PC-3 (cell line): Measurements from ENCODE around the gene SLC5A10. TPM values are rescaled to one million over a fixed set of nuclear protein-coding genes. Genes with fewer than 3 reads are reported as not detected.

Experiments used
- ATAC-seq: fragments of 200-7000 bp; cut with Tn5 transposase; 2 replicates; pipeline ENCODE4 v1.9.1; 2020; ENCODE audit warnings: mild to moderate bottlenecking, moderate library complexity
- BruUV-seq: library from RNA; stranded (reverse); fragments of 400-500 nt; replicated peaks from 2 replicates; lab custom pipeline; 2021; lab: Mats Ljungman, UMichigan
- CTCF ChIA-PET: fragments of 300-600 bp; sonication (Branson Sonifier 250); formaldehyde crosslinking; loops from one replicate; lab custom pipeline; 2022; ENCODE audit warnings: antibody characterized with exemption; lab: Charles Lee
- POLR2A ChIA-PET: fragments of 300-600 bp; sonication (Branson Sonifier 250); formaldehyde crosslinking; loops from one replicate; lab custom pipeline; 2022; ENCODE audit warnings: antibody characterized with exemption; ENCODE audit not compliant: unreplicated experiment; lab: Charles Lee
- DNase-seq: peaks from one replicate; pipeline ENCODE4 v3.0.0-alpha.2; 2015
- H2AFZ ChIP-seq: fragments of 300-600 bp; sonication (generic); 2 replicates; pipeline ENCODE4 v1.6.0; 2016; ENCODE audit warnings: antibody characterized with exemption, low read length
- H3F3A ChIP-seq: fragments of 300-600 bp; sonication (generic); one replicate; pipeline ENCODE4 v1.6.0; 2017; ENCODE audit warnings: antibody characterized with exemption, low read length, control low read depth, mild to moderate bottlenecking; ENCODE audit not compliant: unreplicated experiment
- H3K27ac ChIP-seq: fragments of 300-600 bp; sonication (generic); 2 replicates; pipeline ENCODE4 v1.5.1; 2016; ENCODE audit warnings: mild to moderate bottlenecking, low read length
- H3K27me3 ChIP-seq: fragments of 300-600 bp; sonication (generic); 2 replicates; pipeline ENCODE4 v1.6.1; 2016; ENCODE audit warnings: low read length, mixed read lengths
- H3K36me3 ChIP-seq: fragments of 300-600 bp; sonication (generic); 2 replicates; pipeline ENCODE4 v1.6.1; 2016; ENCODE audit warnings: low read depth, mixed run types, low read length, mixed read lengths
- H3K4me1 ChIP-seq: fragments of 300-600 bp; sonication (generic); 2 replicates; pipeline ENCODE4 v1.5.1; 2016; ENCODE audit warnings: low read length; ENCODE audit not compliant: insufficient read depth
- H3K4me2 ChIP-seq: fragments of 300-600 bp; sonication (generic); 2 replicates; pipeline ENCODE4 v1.6.0; 2016; ENCODE audit warnings: low read length
- H3K4me3 ChIP-seq: fragments of 300-600 bp; sonication (generic); 2 replicates; pipeline ENCODE4 v1.5.1; 2016; ENCODE audit warnings: mild to moderate bottlenecking, low read length, mixed read lengths
- H3K79me2 ChIP-seq: fragments of 300-600 bp; sonication (generic); 2 replicates; pipeline ENCODE4 v1.6.1; 2017; ENCODE audit warnings: low read length, mixed read lengths
- H3K9ac ChIP-seq: fragments of 300-600 bp; sonication (generic); 2 replicates; pipeline ENCODE4 v1.6.0; 2016; ENCODE audit warnings: mild to moderate bottlenecking, low read length
- H3K9me2 ChIP-seq: fragments of 300-600 bp; sonication (generic); replicated peaks from 2 replicates; pipeline ENCODE4 v1.6.1; 2016; ENCODE audit warnings: mixed run types, low read length, mixed read lengths
- H3K9me3 ChIP-seq: fragments of 300-600 bp; sonication (generic); 2 replicates; pipeline ENCODE4 v1.6.1; 2016; ENCODE audit warnings: low read length, mixed read lengths
- H4K20me1 ChIP-seq: fragments of 300-600 bp; sonication (generic); 2 replicates; pipeline ENCODE4 v1.6.1; 2016; ENCODE audit warnings: low read length, mixed read lengths
- CTCF ChIP-seq: fragments of 300-600 bp; sonication (generic); conservative IDR thresholded peaks from 2 replicates; pipeline ENCODE4 v1.5.1; 2017; ENCODE audit warnings: antibody characterized with exemption, low read depth, mild to moderate bottlenecking, low read length
- EZH2 ChIP-seq: fragments of 300-600 bp; sonication (generic); IDR thresholded peaks from one replicate; pipeline ENCODE4 v1.6.1; 2017; ENCODE audit warnings: antibody characterized with exemption, mild to moderate bottlenecking, low read length; ENCODE audit not compliant: unreplicated experiment
- EZH2phosphoT487 ChIP-seq: fragments of 300-600 bp; sonication (generic); IDR thresholded peaks from 2 replicates; pipeline ENCODE4 v1.6.1; 2018; ENCODE audit warnings: mild to moderate bottlenecking, antibody characterized with exemption, low read length, borderline replicate concordance
- intact Hi-C: fragments of 100-400 bp; cut with micrococcal nuclease; formaldehyde crosslinking; loops from 2 replicates; pipeline ENCODE4 v1.9.0; 2023
- total RNA-seq: library from RNA; depleted of rRNA; stranded (reverse); fragments of >200 nt; gene quantifications from 2 replicates; pipeline ENCODE4 v1.2.3, GENCODE V29; 2014

Gene SLC5A10
- total RNA-seq, 1 experiment from 2014 or later, result not detected

DNA sequence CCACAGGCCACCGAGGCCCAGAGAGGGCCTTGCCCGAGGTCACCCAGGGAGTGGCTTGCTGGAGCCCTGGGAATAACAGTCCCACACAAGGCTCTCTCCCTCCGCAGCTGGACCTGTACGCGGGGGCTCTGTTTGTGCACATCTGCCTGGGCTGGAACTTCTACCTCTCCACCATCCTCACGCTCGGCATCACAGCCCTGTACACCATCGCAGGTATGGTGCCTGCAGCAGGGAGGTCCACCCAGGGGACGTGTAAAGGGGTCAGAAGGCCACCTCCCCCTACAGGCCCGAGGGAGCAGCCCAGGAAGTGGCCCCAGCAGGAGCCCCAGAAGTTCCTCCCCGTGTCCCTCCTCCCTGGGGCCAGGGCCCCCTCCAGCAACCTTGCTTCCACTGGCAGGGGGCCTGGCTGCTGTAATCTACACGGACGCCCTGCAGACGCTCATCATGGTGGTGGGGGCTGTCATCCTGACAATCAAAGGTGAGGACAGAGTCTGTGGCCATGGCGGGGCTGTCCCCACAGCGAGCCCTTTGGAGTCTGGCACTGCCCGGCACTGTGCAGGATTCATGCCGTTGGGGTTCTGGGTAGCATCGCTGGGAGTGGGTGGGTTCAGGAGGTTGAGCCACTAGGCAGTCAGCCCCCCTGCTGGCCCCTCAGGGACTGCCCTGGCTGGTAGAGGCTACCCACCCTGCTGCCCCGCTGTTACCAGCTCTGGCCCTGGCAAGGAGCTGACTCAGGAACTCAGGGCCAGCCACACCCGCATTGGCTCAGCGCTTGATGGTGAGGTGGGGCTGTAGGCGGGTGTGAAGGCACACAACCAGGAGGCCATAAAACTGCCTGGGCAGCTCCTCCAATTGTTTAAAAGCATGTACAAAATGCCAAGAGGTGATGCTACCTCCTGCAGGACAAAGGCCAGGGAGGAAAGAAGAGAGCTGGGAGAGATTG, 17.3 kb downstream of the SLC5A10 start:
- TF ChIP-seq CTCF, result no peak
- TF ChIP-seq EZH2phosphoT487, result no peak
- no peak for TF ChIP-seq EZH2
- Histone ChIP-seq H3K9me2 (no peaks in the 10 kb centered on the region), H3K4me2 (peak overlapping the region; percentile 40), H3K79me2 (no peaks in the 10 kb centered on the region), H3K36me3 (no peaks in the 10 kb centered on the region), H2AFZ (peak overlapping the region; percentile 57; the same call in 1 of the 2 replicates), H3K9me3 (no peaks in the 10 kb centered on the region), H3K27ac (no peak overlapping the region), H3K27me3 (no peaks in the 10 kb centered on the region), H3K9ac (no peak overlapping the region), H3K4me1 (peaks cover 29% of the 10 kb centered on the region), H3K4me3 (no peak overlapping the region), H3F3A (no peaks in the 10 kb centered on the region), H4K20me1 (no peaks in the 10 kb centered on the region)
- intact Hi-C loops, result no loop called here
- POLR2A ChIA-PET, result interaction anchor here (0.6 kb wide), 1 partner anchor 19 kb away, joined by 3 read pairs; no protein-coding TSS in a partner anchor
- CTCF ChIA-PET, result interaction anchor here (1.2 kb wide), 1 partner anchor 8 kb away, joined by 4 read pairs; no protein-coding TSS in a partner anchor
- BruUV-seq, result no TSS peak
- DNase-seq (peak; percentile 86), ATAC-seq (peak; percentile 98)

DNA sequence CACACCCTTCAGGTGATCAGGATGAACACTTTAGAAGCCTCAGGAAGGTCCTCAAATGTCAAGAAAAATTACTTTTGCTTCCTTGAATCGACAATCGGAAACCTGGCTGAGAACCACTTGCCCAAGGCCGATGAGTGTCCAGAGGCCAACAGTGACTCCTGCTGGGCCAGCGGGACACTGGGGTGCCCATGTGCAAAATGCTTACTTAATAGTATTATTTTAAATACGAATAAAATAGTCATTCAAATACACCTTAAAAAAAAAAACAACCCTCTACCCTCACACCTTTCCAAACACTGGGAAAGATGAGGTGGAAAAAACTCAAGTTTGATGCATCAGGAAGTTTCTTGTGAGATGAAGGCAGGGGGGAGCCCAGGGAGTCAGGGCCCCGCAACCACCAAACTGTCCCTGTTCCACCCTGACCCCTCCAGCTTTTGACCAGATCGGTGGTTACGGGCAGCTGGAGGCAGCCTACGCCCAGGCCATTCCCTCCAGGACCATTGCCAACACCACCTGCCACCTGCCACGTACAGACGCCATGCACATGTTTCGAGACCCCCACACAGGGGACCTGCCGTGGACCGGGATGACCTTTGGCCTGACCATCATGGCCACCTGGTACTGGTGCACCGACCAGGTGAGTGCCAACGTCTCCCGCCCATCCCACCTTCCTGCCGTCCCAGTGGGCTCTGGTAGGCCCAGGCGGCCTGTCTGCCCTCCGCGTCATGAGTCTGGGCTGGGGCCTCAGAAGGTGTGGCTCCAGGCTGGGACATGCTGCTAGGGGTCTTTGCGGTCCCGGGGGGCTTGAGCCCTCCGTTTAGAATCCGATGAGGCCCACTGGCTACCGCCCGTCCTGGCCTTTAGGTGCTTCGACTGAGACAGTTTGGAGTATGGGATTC, 18.9 kb downstream of the SLC5A10 start:
- intact Hi-C loops, result no loop called here
- POLR2A ChIA-PET, result no interaction called here
- H3K4me3 ChIP-seq, result no peak overlapping the region

More for the DNA sequence above, 18.9 kb downstream of the SLC5A10 start:
- no peaks in the 10 kb centered on the region for H3K9me2 ChIP-seq
- no peaks in the 10 kb centered on the region for H3K36me3 ChIP-seq
- no peak for ATAC-seq
- no TSS peak for BruUV-seq
- H3K27ac ChIP-seq, result no peak overlapping the region
- no peak for TF ChIP-seq EZH2phosphoT487
- peak; percentile 44; the same call in 1 of the 2 replicates for TF ChIP-seq CTCF
- H3K4me1 ChIP-seq, result peaks cover 29% of the 10 kb centered on the region
- H3K9ac ChIP-seq, result no peak overlapping the region
- no peak for DNase-seq
- H3K9me3 ChIP-seq, result no peaks in the 10 kb centered on the region
- no peak overlapping the region for H3K4me2 ChIP-seq
- H3K79me2 ChIP-seq, result no peaks in the 10 kb centered on the region
- CTCF ChIA-PET, result no interaction called here
- H3K27me3 ChIP-seq, result no peaks in the 10 kb centered on the region
- no peaks in the 10 kb centered on the region for H3F3A ChIP-seq
- H2AFZ ChIP-seq, result no peak overlapping the region
- no peaks in the 10 kb centered on the region for H4K20me1 ChIP-seq
